Measurements from ENCODE around the gene NOTCH1.

DNA sequence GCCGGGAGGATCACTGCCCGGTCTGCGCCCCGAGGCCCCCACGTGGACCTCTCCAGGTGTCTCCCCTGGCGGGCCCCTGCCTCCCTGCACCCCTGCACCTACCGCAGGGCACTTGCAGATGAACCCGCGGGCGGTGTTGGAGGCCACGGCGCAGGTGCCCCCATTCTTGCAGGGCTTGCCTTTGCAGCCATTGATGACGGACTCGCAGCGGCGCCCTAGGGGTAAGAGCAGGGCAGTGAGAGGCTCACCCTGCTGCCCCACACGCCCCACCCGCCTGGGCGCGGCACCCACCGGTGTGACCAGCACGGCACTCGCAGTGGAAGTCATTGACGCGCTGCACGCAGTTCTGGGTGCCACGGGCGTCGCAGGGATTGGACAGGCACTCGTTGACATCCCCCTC, 39.4 kb downstream of the NOTCH1 start:
- no peak for TF ChIP-seq ZFP30 (CRISPR knock-in tag; IDR thresholded peaks at IDR 0.05)
- no peak for TF ChIP-seq TCF4 (CRISPR knock-in tag; IDR thresholded peaks at IDR 0.05; ENCODE audit: borderline replicate concordance)
- no peak for TF ChIP-seq ARNTL (CRISPR knock-in tag; IDR thresholded peaks at IDR 0.05; ENCODE audit: borderline replicate concordance, low read depth)
- no peak for TF ChIP-seq OSR1 (CRISPR knock-in tag; IDR thresholded peaks at IDR 0.05)
- TF ChIP-seq, protein P1, sequence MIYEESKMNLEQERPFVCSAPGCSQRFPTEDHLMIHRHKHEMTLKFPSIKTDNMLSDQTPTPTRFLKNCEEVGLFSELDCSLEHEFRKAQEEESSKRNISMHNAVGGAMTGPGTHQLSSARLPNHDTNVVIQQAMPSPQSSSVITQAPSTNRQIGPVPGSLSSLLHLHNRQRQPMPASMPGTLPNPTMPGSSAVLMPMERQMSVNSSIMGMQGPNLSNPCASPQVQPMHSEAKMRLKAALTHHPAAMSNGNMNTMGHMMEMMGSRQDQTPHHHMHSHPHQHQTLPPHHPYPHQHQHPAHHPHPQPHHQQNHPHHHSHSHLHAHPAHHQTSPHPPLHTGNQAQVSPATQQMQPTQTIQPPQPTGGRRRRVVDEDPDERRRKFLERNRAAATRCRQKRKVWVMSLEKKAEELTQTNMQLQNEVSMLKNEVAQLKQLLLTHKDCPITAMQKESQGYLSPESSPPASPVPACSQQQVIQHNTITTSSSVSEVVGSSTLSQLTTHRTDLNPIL (CRISPR knock-in tag; IDR thresholded peaks at IDR 0.05; ENCODE audit: low read depth), result no peak
- TF ChIP-seq, protein P2, sequence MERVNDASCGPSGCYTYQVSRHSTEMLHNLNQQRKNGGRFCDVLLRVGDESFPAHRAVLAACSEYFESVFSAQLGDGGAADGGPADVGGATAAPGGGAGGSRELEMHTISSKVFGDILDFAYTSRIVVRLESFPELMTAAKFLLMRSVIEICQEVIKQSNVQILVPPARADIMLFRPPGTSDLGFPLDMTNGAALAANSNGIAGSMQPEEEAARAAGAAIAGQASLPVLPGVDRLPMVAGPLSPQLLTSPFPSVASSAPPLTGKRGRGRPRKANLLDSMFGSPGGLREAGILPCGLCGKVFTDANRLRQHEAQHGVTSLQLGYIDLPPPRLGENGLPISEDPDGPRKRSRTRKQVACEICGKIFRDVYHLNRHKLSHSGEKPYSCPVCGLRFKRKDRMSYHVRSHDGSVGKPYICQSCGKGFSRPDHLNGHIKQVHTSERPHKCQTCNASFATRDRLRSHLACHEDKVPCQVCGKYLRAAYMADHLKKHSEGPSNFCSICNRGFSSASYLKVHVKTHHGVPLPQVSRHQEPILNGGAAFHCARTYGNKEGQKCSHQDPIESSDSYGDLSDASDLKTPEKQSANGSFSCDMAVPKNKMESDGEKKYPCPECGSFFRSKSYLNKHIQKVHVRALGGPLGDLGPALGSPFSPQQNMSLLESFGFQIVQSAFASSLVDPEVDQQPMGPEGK (CRISPR knock-in tag; IDR thresholded peaks at IDR 0.05; ENCODE audit: borderline replicate concordance), result no peak

All from SK-N-SH treated with all-trans-retinoic acid at 6 μM for 48 hours (cell line).